Glutamatergic neuron (in vitro differentiated cells): ENCODE data around the gene PHKG2. TPM values are rescaled to one million over a fixed set of nuclear protein-coding genes. Genes with fewer than 3 reads are reported as not detected.

Experiments used
- DNase-seq: peaks from one replicate; pipeline ENCODE4 v3.0.0; 2022
- H3K27ac Mint-ChIP-seq: one replicate; pipeline ENCODE4 v1.8.0; 2020; ENCODE audit warnings: mild to moderate bottlenecking, mixed read lengths, inconsistent platforms; ENCODE audit not compliant: unreplicated experiment
- H3K27me3 Mint-ChIP-seq: one replicate; pipeline ENCODE4 v1.8.0; 2020; ENCODE audit warnings: mild to moderate bottlenecking, moderate library complexity, mixed read lengths, inconsistent platforms; ENCODE audit not compliant: unreplicated experiment
- H3K36me3 Mint-ChIP-seq: one replicate; pipeline ENCODE4 v1.8.0; 2020; ENCODE audit warnings: mild to moderate bottlenecking, mixed read lengths, inconsistent platforms; ENCODE audit not compliant: unreplicated experiment
- H3K4me1 Mint-ChIP-seq: one replicate; pipeline ENCODE4 v1.8.0; 2020; ENCODE audit warnings: mild to moderate bottlenecking, low read depth, mixed read lengths, inconsistent platforms; ENCODE audit not compliant: unreplicated experiment
- H3K4me3 Mint-ChIP-seq: one replicate; pipeline ENCODE4 v1.8.0; 2020; ENCODE audit warnings: mild to moderate bottlenecking, mixed read lengths, inconsistent platforms; ENCODE audit not compliant: unreplicated experiment
- H3K9me3 Mint-ChIP-seq: one replicate; pipeline ENCODE4 v1.8.0; 2020; ENCODE audit warnings: mild to moderate bottlenecking, moderate library complexity, mixed read lengths, inconsistent platforms; ENCODE audit not compliant: unreplicated experiment
- total RNA-seq: library from RNA; stranded (reverse); fragmentation: NEBNext Ultra II Directional; extraction: Animal tissue kit (Norgen Biotek cat#: 25700); gene quantifications from one replicate; pipeline ENCODE4 v1.2.1, GENCODE V29; 2021; ENCODE audit not compliant: unreplicated experiment
- TF ChIP-seq, protein P1 (sequence below): fragments of 200-600 bp; sonication (generic); IDR thresholded peaks from one replicate; pipeline ENCODE4 v1.5.0; 2021; ENCODE audit not compliant: partially characterized antibody, unreplicated experiment

Gene PHKG2
- total RNA-seq, 1 donor from 2014 or later = 32.6 TPM

DNA sequence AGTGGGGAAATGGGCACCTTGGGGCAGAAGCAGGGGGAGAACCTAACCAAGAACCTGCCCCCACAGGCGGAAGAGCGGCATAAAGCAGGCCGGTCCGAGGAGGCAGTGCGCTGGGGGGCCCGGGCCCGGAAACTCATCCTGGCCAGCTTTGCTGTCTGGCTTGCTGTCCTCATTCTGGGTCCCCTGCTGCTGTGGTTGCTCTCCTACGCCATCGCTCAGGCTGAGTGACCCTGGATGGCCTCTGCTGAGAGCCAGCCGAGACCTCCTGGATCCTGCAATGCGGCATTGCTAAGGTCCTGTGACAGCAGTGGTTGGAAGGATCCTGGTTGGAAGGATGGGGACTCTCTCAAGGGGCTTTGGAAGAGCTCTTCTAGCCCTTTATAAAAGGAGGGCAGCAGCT is 4.5 kb upstream of the PHKG2 start:
- peaks cover 14% of the 10 kb centered on the region for H3K9me3 Mint-ChIP-seq

DNA sequence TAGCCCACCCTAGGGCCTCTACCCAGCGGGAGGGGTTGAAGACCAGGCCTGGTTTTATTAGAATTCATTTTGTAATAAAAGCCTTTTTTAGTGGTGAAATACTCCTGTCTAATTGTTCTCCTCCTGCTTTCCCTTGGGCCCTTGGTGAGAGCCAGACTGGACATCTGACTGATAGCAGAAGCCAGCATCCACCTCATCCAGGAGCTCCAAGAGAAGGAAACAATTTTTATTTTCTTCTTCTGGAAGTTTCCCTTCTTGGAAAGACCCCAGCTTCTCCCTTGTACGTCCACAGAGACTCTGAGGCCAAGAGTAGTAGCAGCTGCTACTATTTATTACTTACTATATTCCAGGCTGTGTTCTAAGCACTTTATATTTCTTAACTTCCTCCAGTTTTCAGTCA is 4.0 kb upstream of the PHKG2 start:
- H3K4me3 Mint-ChIP-seq = no peak overlapping the region
- no peak for DNase-seq
- peaks cover 4% of the 10 kb centered on the region for H3K36me3 Mint-ChIP-seq
- no peak overlapping the region for H3K27ac Mint-ChIP-seq
- TF ChIP-seq, protein P1, sequence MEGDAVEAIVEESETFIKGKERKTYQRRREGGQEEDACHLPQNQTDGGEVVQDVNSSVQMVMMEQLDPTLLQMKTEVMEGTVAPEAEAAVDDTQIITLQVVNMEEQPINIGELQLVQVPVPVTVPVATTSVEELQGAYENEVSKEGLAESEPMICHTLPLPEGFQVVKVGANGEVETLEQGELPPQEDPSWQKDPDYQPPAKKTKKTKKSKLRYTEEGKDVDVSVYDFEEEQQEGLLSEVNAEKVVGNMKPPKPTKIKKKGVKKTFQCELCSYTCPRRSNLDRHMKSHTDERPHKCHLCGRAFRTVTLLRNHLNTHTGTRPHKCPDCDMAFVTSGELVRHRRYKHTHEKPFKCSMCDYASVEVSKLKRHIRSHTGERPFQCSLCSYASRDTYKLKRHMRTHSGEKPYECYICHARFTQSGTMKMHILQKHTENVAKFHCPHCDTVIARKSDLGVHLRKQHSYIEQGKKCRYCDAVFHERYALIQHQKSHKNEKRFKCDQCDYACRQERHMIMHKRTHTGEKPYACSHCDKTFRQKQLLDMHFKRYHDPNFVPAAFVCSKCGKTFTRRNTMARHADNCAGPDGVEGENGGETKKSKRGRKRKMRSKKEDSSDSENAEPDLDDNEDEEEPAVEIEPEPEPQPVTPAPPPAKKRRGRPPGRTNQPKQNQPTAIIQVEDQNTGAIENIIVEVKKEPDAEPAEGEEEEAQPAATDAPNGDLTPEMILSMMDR = no peak
- H3K9me3 Mint-ChIP-seq = peaks cover 14% of the 10 kb centered on the region
- H3K4me1 Mint-ChIP-seq = peaks cover 4% of the 10 kb centered on the region
- peaks cover 7% of the 10 kb centered on the region for H3K27me3 Mint-ChIP-seq

More for the DNA sequence above, 4.5 kb upstream of the PHKG2 start:
- peaks cover 2% of the 10 kb centered on the region for H3K4me1 Mint-ChIP-seq
- H3K27ac Mint-ChIP-seq = peak overlapping the region; percentile 71
- TF ChIP-seq, protein P1 = no peak
- H3K27me3 Mint-ChIP-seq = peaks cover 5% of the 10 kb centered on the region
- H3K36me3 Mint-ChIP-seq = peaks cover 4% of the 10 kb centered on the region
- DNase-seq = no peak
- no peak overlapping the region for H3K4me3 Mint-ChIP-seq

DNA sequence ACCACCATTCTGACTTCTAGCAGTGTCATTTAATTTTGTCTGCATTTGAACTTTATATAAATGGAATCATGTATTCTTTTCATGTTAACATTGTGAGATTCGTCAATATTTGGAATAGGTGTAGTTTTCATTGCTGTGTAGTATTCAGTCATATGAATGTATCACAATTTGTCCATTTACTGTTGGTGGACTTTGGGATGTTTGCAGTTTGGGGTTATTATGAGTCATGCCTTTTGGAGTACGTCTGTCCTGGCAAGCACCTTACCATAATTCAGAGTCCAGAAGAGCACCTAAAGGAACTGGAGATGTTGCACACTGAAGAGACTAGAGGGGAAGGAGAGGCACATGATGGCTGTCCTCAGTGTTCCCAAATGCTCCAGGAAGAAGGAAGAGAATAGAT is 3.1 kb upstream of the PHKG2 start:
- H3K27me3 Mint-ChIP-seq = peaks cover 7% of the 10 kb centered on the region
- TF ChIP-seq, protein P1 = no peak
- H3K4me1 Mint-ChIP-seq = peaks cover 4% of the 10 kb centered on the region

GRCh38 chr16:30746638-30747175 is 1.5 kb upstream of the PHKG2 start:
- no peak overlapping the region for H3K4me3 Mint-ChIP-seq
- H3K4me1 Mint-ChIP-seq = peaks cover 4% of the 10 kb centered on the region
- no peak overlapping the region for H3K27ac Mint-ChIP-seq
- no peak for DNase-seq
- H3K27me3 Mint-ChIP-seq = peaks cover 9% of the 10 kb centered on the region
- peaks cover 15% of the 10 kb centered on the region for H3K9me3 Mint-ChIP-seq
- TF ChIP-seq, protein P1 = no peak
- H3K36me3 Mint-ChIP-seq = peaks cover 4% of the 10 kb centered on the region

More for the DNA sequence above, 3.1 kb upstream of the PHKG2 start:
- Mint-ChIP-seq H3K4me3 (peak overlapping the region; percentile 7), H3K36me3 (peaks cover 4% of the 10 kb centered on the region), H3K9me3 (peaks cover 14% of the 10 kb centered on the region), H3K27ac (no peak overlapping the region)
- no peak for DNase-seq

DNA sequence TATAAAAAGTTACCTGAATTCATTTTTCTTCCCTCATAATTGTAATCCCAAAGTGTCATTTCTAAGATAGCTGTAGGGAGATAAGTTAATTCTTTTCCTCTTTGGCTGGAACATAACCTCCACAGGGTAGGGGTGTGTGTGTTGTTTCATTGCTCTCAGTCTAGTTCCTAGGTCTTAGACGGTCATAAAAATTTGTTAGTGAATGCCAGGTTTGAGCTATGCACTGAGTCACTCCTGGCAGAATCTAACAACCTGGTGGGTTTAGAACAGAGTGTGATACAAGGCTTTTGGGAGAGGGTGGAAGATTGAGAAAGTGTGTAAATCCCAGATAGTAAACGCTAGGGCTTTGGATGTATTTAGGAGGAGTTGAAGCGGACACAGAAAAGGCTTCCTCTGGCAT is 894 bp upstream of the PHKG2 start:
- Mint-ChIP-seq H3K27me3 (peaks cover 9% of the 10 kb centered on the region), H3K27ac (peak overlapping the region; percentile 17), H3K4me3 (peak overlapping the region; percentile 88), H3K9me3 (peaks cover 12% of the 10 kb centered on the region), H3K36me3 (peaks cover 4% of the 10 kb centered on the region), H3K4me1 (peaks cover 4% of the 10 kb centered on the region)
- DNase-seq = no peak
- TF ChIP-seq, protein P1 = no peak
